RWPE1 (cell line): ENCODE data around the gene SGTA.

Source experiments
- CTCF ChIA-PET: fragments of 350-600 bp; sonication (Branson Sonifier 250); formaldehyde crosslinking; extraction: SDS; loops from one replicate; lab custom pipeline; 2021; lab: Yijun Ruan, JAX
- POLR2A ChIA-PET: fragments of 400-600 bp; formaldehyde crosslinking; extraction: SDS; loops from one replicate; lab custom pipeline; 2020; ENCODE audit warnings: antibody characterized with exemption; ENCODE audit not compliant: low non-redundant PET; lab: Yijun Ruan, JAX
- DNase-seq: peaks from one replicate; pipeline ENCODE4 v3.0.0; 2012; ENCODE audit warnings: low spot score
- H3K27ac ChIP-seq: fragments of 450-650 bp; 2 replicates; pipeline ENCODE4 v1.5.1; 2017
- TF ChIP-seq, protein P1 (sequence below): fragments of 450-650 bp; conservative IDR thresholded peaks from 2 replicates; pipeline ENCODE4 v1.5.1; 2017; ENCODE audit warnings: low read depth, mild to moderate bottlenecking

SGTA gene

DNA sequence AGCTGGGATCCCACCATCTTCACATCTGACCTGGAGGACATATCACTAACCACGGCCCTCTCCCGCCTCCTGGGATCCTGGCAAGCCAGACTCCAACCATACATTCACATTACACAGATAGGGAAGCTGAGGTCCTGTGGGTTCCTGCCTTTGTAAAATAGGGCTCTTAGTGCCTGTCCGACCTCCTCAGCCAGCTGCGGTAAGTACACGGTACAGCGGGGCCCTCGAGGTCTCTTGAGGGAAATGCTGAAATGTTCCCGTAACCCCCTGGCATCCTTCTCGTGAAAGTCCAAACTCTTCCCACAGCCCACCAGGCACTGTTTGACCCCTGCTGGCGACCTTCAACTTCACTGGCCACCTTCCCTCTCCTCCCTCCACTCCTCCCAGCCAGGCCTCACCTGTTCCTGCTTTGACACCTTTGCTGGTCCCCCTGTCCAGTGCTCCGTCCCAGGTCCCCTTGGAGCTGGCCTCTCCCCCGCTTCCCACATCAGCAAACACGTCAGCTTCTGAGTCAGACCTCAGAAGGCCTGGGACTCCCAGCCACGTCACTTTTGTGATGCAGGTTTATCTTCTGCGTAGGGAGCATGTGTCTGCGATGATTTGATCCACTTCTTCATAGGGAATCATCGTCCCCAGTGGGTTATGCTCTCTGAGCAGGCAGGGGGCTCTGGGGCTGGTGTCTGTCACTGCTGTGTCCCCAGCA is 71.8 kb downstream of the SGTA start:
- POLR2A ChIA-PET = no interaction called here
- DNase-seq = no peak
- TF ChIP-seq, protein P1, sequence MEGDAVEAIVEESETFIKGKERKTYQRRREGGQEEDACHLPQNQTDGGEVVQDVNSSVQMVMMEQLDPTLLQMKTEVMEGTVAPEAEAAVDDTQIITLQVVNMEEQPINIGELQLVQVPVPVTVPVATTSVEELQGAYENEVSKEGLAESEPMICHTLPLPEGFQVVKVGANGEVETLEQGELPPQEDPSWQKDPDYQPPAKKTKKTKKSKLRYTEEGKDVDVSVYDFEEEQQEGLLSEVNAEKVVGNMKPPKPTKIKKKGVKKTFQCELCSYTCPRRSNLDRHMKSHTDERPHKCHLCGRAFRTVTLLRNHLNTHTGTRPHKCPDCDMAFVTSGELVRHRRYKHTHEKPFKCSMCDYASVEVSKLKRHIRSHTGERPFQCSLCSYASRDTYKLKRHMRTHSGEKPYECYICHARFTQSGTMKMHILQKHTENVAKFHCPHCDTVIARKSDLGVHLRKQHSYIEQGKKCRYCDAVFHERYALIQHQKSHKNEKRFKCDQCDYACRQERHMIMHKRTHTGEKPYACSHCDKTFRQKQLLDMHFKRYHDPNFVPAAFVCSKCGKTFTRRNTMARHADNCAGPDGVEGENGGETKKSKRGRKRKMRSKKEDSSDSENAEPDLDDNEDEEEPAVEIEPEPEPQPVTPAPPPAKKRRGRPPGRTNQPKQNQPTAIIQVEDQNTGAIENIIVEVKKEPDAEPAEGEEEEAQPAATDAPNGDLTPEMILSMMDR = no peak
- CTCF ChIA-PET = interaction anchor here (0.6 kb wide), 1 partner anchor 57 kb away, joined by 3 read pairs; no protein-coding TSS in a partner anchor
- no peak overlapping the region for H3K27ac ChIP-seq

DNA sequence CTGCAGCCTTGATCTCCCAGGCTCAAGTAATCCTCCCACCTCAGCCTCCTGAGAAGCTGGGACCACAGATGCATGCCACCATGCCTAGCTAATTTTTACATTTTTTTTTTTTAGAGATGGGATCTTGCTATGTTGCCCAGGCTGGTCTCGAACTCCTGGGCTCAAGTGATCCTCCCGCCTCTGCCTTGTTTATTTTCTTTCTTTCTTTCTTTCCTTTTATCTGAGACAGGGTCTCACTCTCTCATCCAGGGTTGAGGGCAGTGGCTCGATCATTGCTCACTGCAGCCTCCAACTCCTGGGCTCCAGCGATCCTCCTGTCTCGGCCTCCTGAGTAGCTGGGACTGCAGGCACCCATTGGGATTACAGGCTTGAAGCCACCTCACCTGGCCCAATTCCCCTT is 76.8 kb downstream of the SGTA start:
- no peak for DNase-seq
- no peak overlapping the region for H3K27ac ChIP-seq
- CTCF ChIA-PET = interaction anchor here (0.6 kb wide), 2 partner anchors 37 to 134 kb away, joined by 3 to 4 read pairs; no protein-coding TSS in a partner anchor
- POLR2A ChIA-PET = no interaction called here
- TF ChIP-seq, protein P1 = no peak
